ENCODE data around the gene ZFP42. TPM values are rescaled to one million over a fixed set of nuclear protein-coding genes. Genes with fewer than 3 reads are reported as not detected.

The ZFP42 gene
- not detected for polyA plus RNA-seq (2013)

DNA sequence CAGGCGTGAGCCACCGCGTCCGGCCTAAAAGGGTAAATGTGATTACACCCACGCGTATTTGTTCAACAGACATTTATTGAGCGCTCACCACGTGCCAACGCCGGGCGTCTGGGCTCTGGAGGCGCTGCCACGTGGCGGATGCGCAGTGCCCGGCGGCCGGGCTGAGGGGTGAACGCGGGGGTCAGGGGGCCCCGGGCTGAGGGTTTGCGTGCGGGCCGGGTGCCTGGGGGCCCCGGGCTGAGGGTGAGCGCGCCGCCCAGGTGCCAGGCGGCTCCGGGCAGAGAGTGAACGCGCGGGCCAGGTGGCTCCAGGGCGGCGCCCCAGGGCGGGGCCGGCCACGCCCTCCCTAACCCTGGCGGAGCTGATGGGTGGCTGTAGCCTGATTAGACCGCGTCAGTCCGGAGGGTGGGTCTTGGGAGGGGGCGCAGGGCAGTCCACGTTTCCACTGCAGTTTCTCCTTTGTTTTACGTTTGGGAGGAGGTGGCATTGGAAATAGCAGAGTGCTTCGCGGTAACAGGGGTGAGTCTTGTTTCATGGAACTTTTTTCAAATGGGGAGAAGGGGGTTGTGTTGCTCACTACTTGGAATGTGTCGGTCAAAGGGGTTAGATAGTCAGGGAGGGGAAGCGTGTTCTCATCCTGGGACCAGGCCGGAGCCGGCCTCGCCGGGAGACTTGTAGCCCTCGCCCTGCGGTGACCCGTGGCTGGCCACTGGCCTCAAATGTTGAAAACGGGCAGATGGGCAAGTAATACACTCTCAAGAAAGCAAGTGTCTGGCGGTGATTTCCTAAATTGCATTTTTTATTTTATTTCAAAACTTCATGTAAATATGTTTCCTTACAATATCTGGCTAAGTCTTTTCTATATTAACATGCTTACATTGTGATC lies at the start of gene ZFP42:
TSS of gene ZFP42 (plus strand) at position 450 of the 886 bp plus-strand sequence. CDS start 7,037 bp downstream, outside the sequence.
- no peak within 1 kb of the TSS for H3K4me3 ChIP-seq (ENCODE audit: control insufficient read depth in 1 of 7, extremely low read depth in 1 of 7, insufficient read depth in 4 of 7, low read depth in 2 of 7, low read length in 6 of 7)
- no peaks in the 10 kb centered on the region for H3K36me3 ChIP-seq (ENCODE audit: control insufficient read depth in 4 of 4, insufficient read depth in 4 of 4, low read length in 3 of 4)
- H3K27me3 ChIP-seq (replicated peaks in 2 of 5; ENCODE audit: control insufficient read depth in 4 of 5, insufficient read depth in 5 of 5, low read length in 4 of 5) = peaks cover 0 to 26% (median 6%) of the 10 kb centered on the region in 5 experiments
- ChIA-PET POLR2A (no interaction called here), CTCF (no interaction called here)
- no peak for DNase-seq
- 16% methylated on average over 51 of the region's 58 CpGs for WGBS (ENCODE audit: insufficient coverage)
- H3K4me1 ChIP-seq (ENCODE audit: control extremely low read depth in 1 of 4, control insufficient read depth in 4 of 4, insufficient read depth in 4 of 4, low read length in 3 of 4) = no peaks in the 10 kb centered on the region
- no peak within 1 kb of the TSS for H3K27ac ChIP-seq (ENCODE audit: insufficient read depth in 1 of 2, low read depth in 1 of 2, low read length in 2 of 2, poor library complexity in 1 of 2, severe bottlenecking in 2 of 2)
- H3K9me3 ChIP-seq (ENCODE audit: control extremely low read depth in 1 of 5, control insufficient read depth in 4 of 5, insufficient read depth in 2 of 5, low read depth in 1 of 5, low read length in 4 of 5) = peaks cover 0 to 19% (median 6%) of the 10 kb centered on the region in 5 experiments

DNA sequence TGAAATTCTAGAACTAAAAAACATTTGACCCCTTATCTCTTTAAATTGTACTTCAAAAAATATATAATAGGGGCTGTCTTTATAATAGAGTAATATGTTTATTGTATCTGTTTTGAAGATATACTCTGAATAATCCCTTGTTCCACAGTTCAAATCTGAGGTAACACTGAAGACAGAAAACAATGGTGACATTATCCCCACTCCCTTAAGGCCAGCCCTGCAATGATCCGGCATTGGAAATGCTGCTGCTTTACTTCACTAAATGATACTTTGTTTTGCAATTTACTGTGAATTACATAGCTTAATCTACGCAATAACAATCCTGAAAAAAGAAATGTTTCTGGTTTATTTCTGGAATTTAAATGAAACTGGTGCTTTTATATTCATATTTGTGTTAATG lies 34.4 kb upstream of the ZFP42 start:
- DNase-seq = no peak
- H3K27me3 ChIP-seq (replicated peaks in 2 of 5; ENCODE audit: control insufficient read depth in 4 of 5, insufficient read depth in 5 of 5, low read length in 4 of 5) = peaks cover 0 to 2% (median 0%) of the 10 kb centered on the region in 5 experiments
- H3K27ac ChIP-seq (ENCODE audit: insufficient read depth in 1 of 2, low read depth in 1 of 2, low read length in 2 of 2, poor library complexity in 1 of 2, severe bottlenecking in 2 of 2) = no peak overlapping the region
- WGBS (ENCODE audit: insufficient coverage) = no CpG with 5 or more reads among the region's 2 CpGs
- H3K4me1 ChIP-seq (ENCODE audit: control extremely low read depth in 1 of 4, control insufficient read depth in 4 of 4, insufficient read depth in 4 of 4, low read length in 3 of 4) = no peaks in the 10 kb centered on the region
- no peaks in the 10 kb centered on the region for H3K36me3 ChIP-seq (ENCODE audit: control insufficient read depth in 4 of 4, insufficient read depth in 4 of 4, low read length in 3 of 4)
- ChIA-PET POLR2A (interaction anchor here (0.7 kb wide), 1 partner anchor 21 kb away, joined by 6 read pairs; no protein-coding TSS in a partner anchor), CTCF (no interaction called here)
- H3K9me3 ChIP-seq (ENCODE audit: control extremely low read depth in 1 of 5, control insufficient read depth in 4 of 5, insufficient read depth in 2 of 5, low read depth in 1 of 5, low read length in 4 of 5) = no peaks in the 10 kb centered on the region
- no peak overlapping the region for H3K4me3 ChIP-seq (ENCODE audit: control insufficient read depth in 1 of 7, extremely low read depth in 1 of 7, insufficient read depth in 4 of 7, low read depth in 2 of 7, low read length in 6 of 7)

DNA sequence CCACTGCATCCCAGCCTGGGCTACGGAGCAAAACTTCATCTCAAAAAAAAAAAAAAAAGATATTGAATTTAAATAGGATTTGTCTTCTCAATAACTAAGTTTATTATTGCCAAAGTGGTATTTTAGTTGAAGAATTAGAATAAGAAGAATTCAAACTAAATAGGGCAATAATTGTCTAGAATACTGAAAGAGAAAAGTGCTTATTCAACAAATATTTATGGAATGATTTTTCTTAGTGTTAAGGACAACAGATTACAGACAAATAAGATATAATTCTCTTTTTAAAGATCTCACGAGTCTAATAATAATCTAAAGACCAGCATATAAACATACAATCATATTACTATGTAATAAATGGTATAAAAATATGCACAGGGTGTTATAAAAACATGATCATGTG lies 33.6 kb upstream of the ZFP42 start:
- H3K9me3 ChIP-seq (ENCODE audit: control extremely low read depth in 1 of 5, control insufficient read depth in 4 of 5, insufficient read depth in 2 of 5, low read depth in 1 of 5, low read length in 4 of 5) = no peaks in the 10 kb centered on the region
- H3K4me1 ChIP-seq (ENCODE audit: control extremely low read depth in 1 of 4, control insufficient read depth in 4 of 4, insufficient read depth in 4 of 4, low read length in 3 of 4) = no peaks in the 10 kb centered on the region
- peaks cover 0 to 2% (median 0%) of the 10 kb centered on the region in 5 experiments for H3K27me3 ChIP-seq (replicated peaks in 2 of 5; ENCODE audit: control insufficient read depth in 4 of 5, insufficient read depth in 5 of 5, low read length in 4 of 5)
- no peaks in the 10 kb centered on the region for H3K36me3 ChIP-seq (ENCODE audit: control insufficient read depth in 4 of 4, insufficient read depth in 4 of 4, low read length in 3 of 4)
- no peak overlapping the region for H3K4me3 ChIP-seq (ENCODE audit: control insufficient read depth in 1 of 7, extremely low read depth in 1 of 7, insufficient read depth in 4 of 7, low read depth in 2 of 7, low read length in 6 of 7)
- ChIA-PET POLR2A (interaction anchor here (0.7 kb wide), 1 partner anchor 20 kb away, joined by 6 read pairs; no protein-coding TSS in a partner anchor), CTCF (no interaction called here)
- no CpG with 5 or more reads among the region's 2 CpGs for WGBS (ENCODE audit: insufficient coverage)
- no peak overlapping the region for H3K27ac ChIP-seq (ENCODE audit: insufficient read depth in 1 of 2, low read depth in 1 of 2, low read length in 2 of 2, poor library complexity in 1 of 2, severe bottlenecking in 2 of 2)
- no peak for DNase-seq

DNA sequence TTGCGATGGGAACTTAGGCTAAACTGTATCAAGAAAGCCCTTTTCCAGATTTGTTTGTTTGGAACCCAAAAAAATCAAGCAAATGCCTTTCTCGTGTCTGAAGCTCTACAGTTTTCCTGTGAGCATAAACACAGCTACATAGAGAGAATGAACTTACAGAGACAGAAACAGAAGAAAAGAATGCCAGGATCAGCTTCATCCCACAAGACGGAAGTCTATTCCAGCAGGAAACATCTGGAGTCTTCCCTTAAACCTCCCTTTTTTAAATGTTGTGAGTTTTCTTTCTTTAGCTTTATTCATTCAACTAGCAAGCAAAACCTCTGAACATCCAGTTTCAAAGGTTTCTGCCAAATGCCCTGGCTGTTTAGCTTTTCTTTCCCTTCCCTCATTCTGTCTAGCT lies 32.6 kb upstream of the ZFP42 start:
- DNase-seq = no peak
- Histone ChIP-seq H3K27ac (ENCODE audit: insufficient read depth in 1 of 2, low read depth in 1 of 2, low read length in 2 of 2, poor library complexity in 1 of 2, severe bottlenecking in 2 of 2) (no peak overlapping the region), H3K27me3 (replicated peaks in 2 of 5; ENCODE audit: control insufficient read depth in 4 of 5, insufficient read depth in 5 of 5, low read length in 4 of 5) (peaks cover 0 to 2% (median 0%) of the 10 kb centered on the region in 5 experiments), H3K4me3 (ENCODE audit: control insufficient read depth in 1 of 7, extremely low read depth in 1 of 7, insufficient read depth in 4 of 7, low read depth in 2 of 7, low read length in 6 of 7) (no peak overlapping the region), H3K9me3 (ENCODE audit: control extremely low read depth in 1 of 5, control insufficient read depth in 4 of 5, insufficient read depth in 2 of 5, low read depth in 1 of 5, low read length in 4 of 5) (no peaks in the 10 kb centered on the region), H3K4me1 (ENCODE audit: control extremely low read depth in 1 of 4, control insufficient read depth in 4 of 4, insufficient read depth in 4 of 4, low read length in 3 of 4) (no peaks in the 10 kb centered on the region), H3K36me3 (ENCODE audit: control insufficient read depth in 4 of 4, insufficient read depth in 4 of 4, low read length in 3 of 4) (no peaks in the 10 kb centered on the region)
- ChIA-PET CTCF (no interaction called here), POLR2A (no interaction called here)
- 44% methylated on average over 3 of the region's 3 CpGs for WGBS (ENCODE audit: insufficient coverage)

DNA sequence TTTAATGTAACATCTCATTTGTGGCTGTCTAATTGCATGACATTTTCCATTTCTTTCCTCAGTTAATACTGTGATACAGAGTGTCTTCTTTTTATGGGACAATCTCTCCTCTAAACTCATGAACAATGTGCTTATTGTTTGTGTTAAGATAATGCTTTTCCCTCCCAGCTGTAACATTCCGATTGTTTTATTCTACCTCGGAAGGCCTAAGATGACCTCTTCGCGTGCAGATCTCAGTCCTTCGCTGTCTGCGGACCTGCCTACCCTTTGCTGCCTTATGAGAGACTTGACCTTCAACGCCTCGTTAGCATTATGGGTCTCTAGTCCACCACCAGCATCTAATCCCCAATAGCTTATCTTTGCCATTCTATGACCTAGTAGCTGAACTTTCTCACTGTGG lies 29.8 kb upstream of the ZFP42 start:
- Histone ChIP-seq H3K4me3 (ENCODE audit: control insufficient read depth in 1 of 7, extremely low read depth in 1 of 7, insufficient read depth in 4 of 7, low read depth in 2 of 7, low read length in 6 of 7) (no peak overlapping the region), H3K9me3 (ENCODE audit: control extremely low read depth in 1 of 5, control insufficient read depth in 4 of 5, insufficient read depth in 2 of 5, low read depth in 1 of 5, low read length in 4 of 5) (no peaks in the 10 kb centered on the region), H3K27ac (ENCODE audit: insufficient read depth in 1 of 2, low read depth in 1 of 2, low read length in 2 of 2, poor library complexity in 1 of 2, severe bottlenecking in 2 of 2) (no peak overlapping the region), H3K4me1 (ENCODE audit: control extremely low read depth in 1 of 4, control insufficient read depth in 4 of 4, insufficient read depth in 4 of 4, low read length in 3 of 4) (no peaks in the 10 kb centered on the region), H3K27me3 (replicated peaks in 2 of 5; ENCODE audit: control insufficient read depth in 4 of 5, insufficient read depth in 5 of 5, low read length in 4 of 5) (peaks cover 0 to 2% (median 0%) of the 10 kb centered on the region in 5 experiments), H3K36me3 (ENCODE audit: control insufficient read depth in 4 of 4, insufficient read depth in 4 of 4, low read length in 3 of 4) (no peaks in the 10 kb centered on the region)
- CTCF ChIA-PET = no interaction called here
- DNase-seq = no peak
- WGBS (ENCODE audit: insufficient coverage) = 86% methylated on average over 8 of the region's 8 CpGs
- POLR2A ChIA-PET = no interaction called here

DNA sequence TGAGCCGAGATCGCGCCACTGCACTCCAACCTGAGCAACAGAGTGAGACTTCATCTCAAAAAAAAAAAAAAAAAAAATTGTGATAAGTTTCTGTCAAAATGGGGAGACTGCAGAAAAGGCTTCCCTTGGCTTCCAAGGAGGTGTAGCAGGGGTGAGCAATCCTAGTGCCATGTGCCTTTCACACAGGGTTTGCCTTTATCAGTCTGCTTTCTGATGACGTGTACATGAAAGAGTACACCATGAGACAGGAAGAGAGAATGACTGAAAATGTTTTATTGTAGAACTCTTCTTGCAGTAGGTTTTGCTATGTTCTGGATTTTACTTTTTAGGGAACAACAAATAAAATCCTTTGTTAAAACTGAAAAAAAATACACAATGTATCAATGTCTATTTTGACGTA lies 23.4 kb upstream of the ZFP42 start:
- ChIA-PET CTCF (no interaction called here), POLR2A (no interaction called here)
- H3K9me3 ChIP-seq (ENCODE audit: control extremely low read depth in 1 of 5, control insufficient read depth in 4 of 5, insufficient read depth in 2 of 5, low read depth in 1 of 5, low read length in 4 of 5) = no peaks in the 10 kb centered on the region
- no peak for DNase-seq
- no peak overlapping the region for H3K4me3 ChIP-seq (ENCODE audit: control insufficient read depth in 1 of 7, extremely low read depth in 1 of 7, insufficient read depth in 4 of 7, low read depth in 2 of 7, low read length in 6 of 7)
- H3K27ac ChIP-seq (ENCODE audit: insufficient read depth in 1 of 2, low read depth in 1 of 2, low read length in 2 of 2, poor library complexity in 1 of 2, severe bottlenecking in 2 of 2) = no peak overlapping the region
- H3K36me3 ChIP-seq (ENCODE audit: control insufficient read depth in 4 of 4, insufficient read depth in 4 of 4, low read length in 3 of 4) = no peaks in the 10 kb centered on the region
- no peaks in the 10 kb centered on the region for H3K27me3 ChIP-seq (replicated peaks in 2 of 5; ENCODE audit: control insufficient read depth in 4 of 5, insufficient read depth in 5 of 5, low read length in 4 of 5)
- no peaks in the 10 kb centered on the region for H3K4me1 ChIP-seq (ENCODE audit: control extremely low read depth in 1 of 4, control insufficient read depth in 4 of 4, insufficient read depth in 4 of 4, low read length in 3 of 4)
- WGBS (ENCODE audit: insufficient coverage) = 100% methylated on average over 1 of the region's 5 CpGs

DNA sequence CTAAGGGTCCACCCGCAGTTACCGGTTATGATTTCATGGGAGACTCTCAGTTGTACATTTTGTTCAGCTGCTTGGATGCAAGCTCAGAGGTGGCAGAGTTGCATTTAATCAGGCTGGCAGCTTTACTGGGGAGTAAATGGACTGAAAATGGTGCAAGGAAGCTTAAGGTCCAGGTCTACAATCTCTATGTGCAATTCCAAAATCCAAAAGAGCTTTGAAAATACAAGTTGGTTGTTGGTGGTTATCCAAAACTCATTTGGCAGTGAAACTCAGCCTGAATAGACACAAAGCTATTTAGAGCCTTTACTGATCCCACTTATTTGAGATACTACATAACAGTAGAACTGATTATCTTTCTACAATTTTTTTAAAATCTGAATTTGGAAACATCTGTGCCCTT lies 11.8 kb upstream of the ZFP42 start:
- Histone ChIP-seq H3K4me3 (ENCODE audit: control insufficient read depth in 1 of 7, extremely low read depth in 1 of 7, insufficient read depth in 4 of 7, low read depth in 2 of 7, low read length in 6 of 7) (no peak overlapping the region), H3K27ac (ENCODE audit: insufficient read depth in 1 of 2, low read depth in 1 of 2, low read length in 2 of 2, poor library complexity in 1 of 2, severe bottlenecking in 2 of 2) (no peak overlapping the region), H3K36me3 (ENCODE audit: control insufficient read depth in 4 of 4, insufficient read depth in 4 of 4, low read length in 3 of 4) (no peaks in the 10 kb centered on the region), H3K4me1 (ENCODE audit: control extremely low read depth in 1 of 4, control insufficient read depth in 4 of 4, insufficient read depth in 4 of 4, low read length in 3 of 4) (no peaks in the 10 kb centered on the region), H3K9me3 (ENCODE audit: control extremely low read depth in 1 of 5, control insufficient read depth in 4 of 5, insufficient read depth in 2 of 5, low read depth in 1 of 5, low read length in 4 of 5) (no peaks in the 10 kb centered on the region), H3K27me3 (replicated peaks in 2 of 5; ENCODE audit: control insufficient read depth in 4 of 5, insufficient read depth in 5 of 5, low read length in 4 of 5) (no peaks in the 10 kb centered on the region)
- ChIA-PET CTCF (no interaction called here), POLR2A (interaction anchor here (0.7 kb wide), 1 partner anchor 15 kb away, joined by 3 read pairs; no protein-coding TSS in a partner anchor)
- DNase-seq = no peak
- WGBS (ENCODE audit: insufficient coverage) = 100% methylated on average over 2 of the region's 2 CpGs

Measured in common myeloid progenitor, CD34-positive (primary cell).